H54 (cell line): Measurements from ENCODE around the gene MRTFA.
A peak's percentile ranks its signal among the peaks of the same experiment; 100 is the strongest.

Experiments used
- DNase-seq: peaks from one replicate; pipeline ENCODE4 v3.0.0; 2011; ENCODE audit warnings: low spot score, mixed read lengths; ENCODE audit not compliant: insufficient read length
- FAIRE-seq: peaks from 3 replicates; lab custom pipeline; 2011; peaks lifted over from hg19 to GRCh38; lab: Jason Lieb, UNC
- POLR2A ChIP-seq: IDR thresholded peaks from 2 replicates; pipeline ENCODE4 v1.6.1; 2011; ENCODE audit warnings: low read depth, mild to moderate bottlenecking, low read length

MRTFA gene

DNA sequence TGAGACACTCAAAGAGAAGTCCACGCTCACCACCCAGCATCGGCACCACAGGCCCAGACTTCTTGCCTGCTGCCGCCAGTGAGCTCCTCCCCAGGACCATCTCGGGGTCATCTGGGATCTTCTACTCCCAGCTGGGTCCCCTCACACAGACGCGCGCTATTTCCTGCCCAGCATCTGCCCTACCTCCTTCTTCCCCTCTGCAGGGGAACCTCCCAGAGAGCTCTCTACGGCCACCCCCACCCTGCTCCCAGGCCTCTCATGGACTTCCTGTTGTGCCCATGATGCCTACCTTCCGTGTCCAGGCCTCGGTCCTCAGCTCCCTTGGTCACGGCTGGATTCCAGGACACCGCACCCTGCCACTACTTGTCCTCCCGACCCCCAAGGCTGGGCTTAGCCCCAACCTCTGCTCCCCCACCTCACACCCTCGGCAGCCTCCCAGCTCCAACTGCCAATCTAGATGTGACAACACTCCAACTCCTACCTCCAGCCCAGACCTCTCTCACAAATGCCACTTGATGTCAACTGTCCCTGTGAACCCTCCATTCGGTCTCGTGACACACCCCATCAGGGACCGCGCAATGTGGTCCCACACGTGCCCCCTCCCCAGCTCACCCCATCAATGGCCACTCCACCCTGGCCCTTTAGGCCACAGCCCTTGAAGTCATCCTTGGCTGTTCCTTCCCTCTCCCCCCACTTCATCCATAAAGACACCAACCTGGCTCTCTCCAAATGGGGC lies 220.8 kb downstream of the MRTFA start:
- no peak for FAIRE-seq
- TF ChIP-seq POLR2A = no peak
- DNase-seq = no peak

DNA sequence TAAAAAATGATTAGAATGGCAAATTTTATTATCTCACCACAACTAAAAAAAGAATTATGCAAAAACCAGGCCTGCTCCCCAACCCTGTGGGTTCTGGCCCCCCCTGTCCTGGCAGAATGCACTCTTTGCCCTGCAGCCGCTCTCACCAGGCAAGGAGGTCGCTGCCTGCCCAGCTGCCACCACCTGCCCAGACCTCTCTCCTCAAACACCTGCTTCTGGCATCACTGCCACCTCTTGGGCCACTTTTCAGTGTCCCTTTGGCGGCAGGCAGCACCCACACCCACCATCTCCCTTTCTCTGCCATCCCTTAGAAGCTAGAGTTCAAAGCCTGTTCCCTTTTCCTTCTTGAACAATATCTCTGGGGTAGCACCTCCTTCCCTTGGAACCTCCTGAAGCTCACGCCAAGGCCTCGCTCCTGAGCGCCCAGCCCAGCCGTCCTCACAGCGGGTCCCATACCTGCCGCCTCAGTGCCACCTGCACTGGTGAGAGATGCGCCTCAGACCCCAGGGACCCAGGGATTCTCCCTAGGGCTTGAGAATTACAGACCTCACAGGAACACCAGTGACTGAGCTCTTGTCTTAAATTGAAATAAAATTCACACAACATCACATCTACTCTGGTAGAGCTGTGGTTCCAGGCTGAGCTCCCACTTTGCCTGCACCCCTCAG lies 221.5 kb downstream of the MRTFA start:
- DNase-seq = no peak
- no peak for FAIRE-seq
- TF ChIP-seq POLR2A = no peak

GRCh38 chr22:40414311-40414710 lies 222.2 kb downstream of the MRTFA start:
- no peak for TF ChIP-seq POLR2A
- no peak for DNase-seq
- FAIRE-seq = no peak

DNA sequence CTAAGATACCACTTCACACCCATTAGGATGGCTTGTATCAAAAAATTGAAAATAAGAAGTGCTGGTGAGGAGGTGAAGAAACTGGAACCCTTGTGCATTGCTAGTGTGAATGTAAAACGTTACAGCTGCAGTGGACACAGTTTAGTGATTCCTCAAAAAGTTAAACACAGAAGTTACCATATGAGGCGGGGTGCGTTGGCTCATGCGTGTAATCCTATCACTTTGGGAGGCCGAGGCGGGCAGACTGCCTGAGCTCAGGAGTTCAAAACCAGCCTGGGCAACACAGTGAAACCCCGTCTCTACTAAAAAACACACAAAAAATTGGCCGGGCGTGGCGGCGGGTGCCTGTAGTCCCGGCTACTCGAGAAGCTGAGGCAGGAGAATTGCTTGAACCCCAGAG lies 222.6 kb downstream of the MRTFA start:
- TF ChIP-seq POLR2A = no peak
- no peak for FAIRE-seq
- DNase-seq = no peak

- FAIRE-seq = no peak
- no peak for DNase-seq
- no peak for TF ChIP-seq POLR2A
Measured at GRCh38 chr22:40412441-40412840, 224.1 kb downstream of the MRTFA start.

GRCh38 chr22:40411506-40411861 lies 225.0 kb downstream of the MRTFA start:
- DNase-seq (no peak), FAIRE-seq (no peak)
- TF ChIP-seq POLR2A = no peak

GRCh38 chr22:40410731-40411505 lies 225.6 kb downstream of the MRTFA start:
- DNase-seq (no peak), FAIRE-seq (no peak)
- TF ChIP-seq POLR2A = no peak

DNA sequence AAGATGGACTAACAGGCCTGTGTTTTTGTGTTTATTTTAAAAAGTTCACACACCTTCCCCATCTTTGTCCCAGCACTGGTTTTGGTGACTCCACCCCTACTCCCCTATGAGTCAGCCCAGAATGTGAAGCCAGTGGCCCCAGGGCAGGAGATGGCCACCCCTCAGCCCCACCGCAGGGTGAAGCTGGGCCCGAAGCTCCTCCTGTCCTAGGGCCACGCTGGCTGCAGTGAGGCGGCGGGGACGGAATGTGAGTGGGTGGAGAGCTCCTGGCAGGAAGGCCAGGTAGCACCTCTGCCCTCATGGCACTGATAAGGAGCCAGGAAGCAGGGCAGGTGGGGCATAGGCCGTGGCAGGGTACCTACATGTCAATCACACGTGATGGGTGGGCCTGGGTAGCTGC lies 226.2 kb downstream of the MRTFA start:
- FAIRE-seq (no peak), DNase-seq (peak; percentile 35)
- no peak for TF ChIP-seq POLR2A

DNA sequence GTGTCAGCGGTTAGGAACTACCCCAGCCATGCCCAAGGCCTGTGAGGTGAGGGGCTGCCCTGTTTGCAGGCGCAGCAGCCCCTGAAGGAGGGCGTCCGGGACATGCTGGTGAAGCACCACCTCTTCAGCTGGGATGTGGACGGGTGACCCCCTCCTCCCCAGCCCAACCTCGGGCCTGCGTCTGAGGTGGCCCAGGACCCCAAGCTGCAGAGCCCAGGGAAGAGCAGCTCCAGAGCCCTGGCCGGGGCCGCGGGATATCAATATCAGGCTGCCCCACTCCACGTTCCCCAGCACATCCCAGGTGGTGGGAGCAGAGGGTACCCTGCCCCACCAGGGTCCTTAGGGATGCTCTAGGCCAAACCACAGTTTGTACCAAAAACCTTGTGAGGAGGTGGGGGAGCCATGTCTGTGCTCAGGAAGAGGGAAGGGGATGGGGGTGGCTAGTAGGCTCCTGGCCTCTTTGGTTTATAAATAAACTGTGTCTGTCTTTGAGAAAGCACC lies 226.9 kb downstream of the MRTFA start:
- TF ChIP-seq POLR2A = no peak
- DNase-seq (no peak), FAIRE-seq (no peak)

GRCh38 chr22:40408718-40409612 lies 227.6 kb downstream of the MRTFA start:
- TF ChIP-seq POLR2A = no peak
- DNase-seq (no peak), FAIRE-seq (no peak)

GRCh38 chr22:40407831-40408717 lies 228.4 kb downstream of the MRTFA start:
- DNase-seq = no peak
- no peak for TF ChIP-seq POLR2A
- FAIRE-seq = no peak

- no peak for TF ChIP-seq POLR2A
- FAIRE-seq (no peak), DNase-seq (no peak)
Measured at GRCh38 chr22:40407021-40407761, 229.3 kb downstream of the MRTFA start.
